ENCODE data around the gene SFT2D3.

DNA sequence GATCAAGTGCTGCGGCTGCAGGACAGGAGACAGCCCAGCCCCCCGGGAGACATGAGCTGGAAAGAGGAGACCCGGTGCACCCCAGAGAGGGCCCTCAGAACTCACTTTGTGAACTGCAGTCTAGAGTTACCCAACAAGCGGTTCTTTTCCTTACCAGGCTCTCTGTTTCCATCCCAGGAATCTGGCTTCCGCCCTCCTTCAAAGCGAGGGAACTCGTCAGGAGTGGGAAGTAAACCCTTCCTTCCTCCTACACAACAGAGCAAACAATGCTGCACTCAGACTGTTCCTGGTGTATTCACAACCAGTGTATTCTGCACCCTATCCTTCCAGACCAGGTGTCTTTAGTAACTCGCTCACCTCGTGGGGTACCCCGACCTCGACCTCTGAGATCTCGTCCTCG is 8.0 kb downstream of the SFT2D3 start:
- TF ChIP-seq POLR2A (IDR thresholded peaks at IDR 0.05; ENCODE audit: low read depth, low read length) (no peak), POLR2AphosphoS5 (IDR thresholded peaks at IDR 0.05; ENCODE audit: low read depth, low read length) (no peak), TAF1 (IDR thresholded peaks at IDR 0.05; ENCODE audit: low read depth, low read length) (no peak)
